DMS153 treated with DMSO at 0.1 percent for 48 hours (cell line): Measurements from ENCODE around the gene OTC.

Experiments
- DNase-seq: peaks from one replicate; lab custom pipeline; 2025; ENCODE audit not compliant: unreplicated experiment; lab: John Stamatoyannopoulos, UW

The OTC gene

GRCh38 chrX:38357747-38358673 lies 5.6 kb downstream of the OTC start:
- DNase-seq = no peak

GRCh38 chrX:38363046-38363445 lies 10.6 kb downstream of the OTC start:
- DNase-seq = no peak

DNA sequence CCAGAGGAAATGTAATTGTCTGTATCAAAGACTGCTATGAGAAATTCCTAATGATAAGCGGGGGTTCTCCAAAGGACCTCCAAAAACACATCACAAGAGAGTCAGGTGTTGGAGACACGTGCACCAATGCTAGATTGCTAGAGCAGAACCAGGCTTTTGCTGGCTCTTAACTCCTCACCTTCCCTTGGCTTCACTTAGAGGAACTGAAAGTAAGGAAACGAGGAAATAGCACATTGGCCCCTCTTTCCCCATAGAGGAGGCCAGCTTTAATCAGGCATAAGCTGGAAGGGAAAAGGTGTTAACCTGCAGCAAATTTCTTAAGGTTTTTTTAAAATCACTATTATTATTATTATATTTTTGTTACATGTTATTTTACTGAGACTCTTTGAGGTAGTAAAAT lies 13.6 kb downstream of the OTC start:
- DNase-seq = no peak

GRCh38 chrX:38368774-38369173 lies 16.4 kb downstream of the OTC start:
- no peak for DNase-seq

DNA sequence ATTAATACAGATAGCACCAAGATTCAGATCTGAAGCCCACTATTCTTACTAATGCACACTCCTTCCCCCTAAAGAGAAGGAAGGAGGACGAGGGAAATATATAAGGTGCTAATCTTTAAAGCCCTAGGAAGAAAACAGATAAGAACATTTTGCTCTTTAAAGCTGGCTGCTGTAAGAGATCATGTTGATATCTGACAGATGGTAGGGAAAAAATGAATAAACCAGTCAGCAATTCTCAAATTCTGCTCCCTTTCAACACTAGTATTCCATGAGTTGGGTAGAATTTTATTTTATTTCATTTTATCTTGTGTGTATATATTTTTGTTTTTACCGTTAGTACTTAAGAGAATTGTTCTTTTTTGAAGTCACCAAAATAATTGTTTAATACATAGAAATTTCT lies 19.2 kb downstream of the OTC start:
- DNase-seq = no peak

DNA sequence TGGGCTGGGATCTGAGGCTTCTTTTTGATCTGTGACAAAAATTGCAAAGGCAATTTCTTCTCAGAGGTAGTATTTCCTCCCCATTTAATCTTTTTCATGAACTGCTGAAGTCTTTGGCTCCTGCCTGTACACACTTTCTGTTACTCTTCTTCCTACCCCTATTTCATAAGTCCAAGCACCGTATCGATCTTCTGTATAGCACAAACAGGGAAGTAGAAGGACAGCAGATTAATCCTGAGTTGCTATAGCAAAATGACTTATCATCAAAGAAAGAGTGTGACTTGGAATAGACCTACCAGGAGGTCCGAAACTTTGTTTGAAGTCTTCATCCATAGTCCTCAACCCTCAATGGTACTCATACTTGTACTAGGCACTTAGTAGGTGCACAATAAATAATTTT lies 22.0 kb downstream of the OTC start:
- no peak for DNase-seq

DNA sequence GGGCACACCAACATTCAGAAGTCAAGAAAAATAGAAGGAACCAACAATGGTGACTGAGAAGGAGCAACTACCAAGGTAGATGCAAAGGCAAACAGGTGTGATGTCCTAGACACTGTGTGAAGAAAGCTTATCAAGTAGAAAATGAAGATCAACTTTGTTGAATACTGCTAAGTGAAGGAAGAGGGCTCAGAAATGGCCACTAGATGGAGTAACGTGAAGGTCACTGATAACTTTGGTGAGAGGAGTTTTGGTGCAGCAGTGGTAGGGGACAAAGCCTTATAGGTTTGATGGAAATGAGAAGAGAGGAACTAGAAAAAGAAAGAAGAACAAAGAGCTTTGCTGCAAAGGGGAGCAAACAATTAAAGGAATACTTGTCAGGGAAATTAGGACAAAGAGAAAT lies 23.5 kb downstream of the OTC start:
- DNase-seq = no peak

DNA sequence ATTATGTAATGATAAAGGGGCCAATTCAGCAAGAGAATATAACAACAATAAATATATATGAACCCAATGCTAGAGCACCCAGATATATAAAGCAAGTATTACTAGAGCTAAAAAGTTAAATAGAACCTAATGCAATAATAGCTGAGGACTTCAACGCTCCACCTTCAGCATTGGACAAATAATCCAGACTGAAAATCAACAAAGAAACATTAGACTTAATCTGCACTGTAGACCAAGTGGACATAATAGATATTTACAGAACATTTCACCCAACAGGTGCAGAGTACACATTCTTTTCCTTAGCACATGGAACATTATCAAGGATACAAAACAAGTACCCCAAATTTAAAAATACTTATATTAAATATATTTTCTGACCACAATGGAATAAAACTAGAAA lies 24.3 kb downstream of the OTC start:
- no peak for DNase-seq

DNA sequence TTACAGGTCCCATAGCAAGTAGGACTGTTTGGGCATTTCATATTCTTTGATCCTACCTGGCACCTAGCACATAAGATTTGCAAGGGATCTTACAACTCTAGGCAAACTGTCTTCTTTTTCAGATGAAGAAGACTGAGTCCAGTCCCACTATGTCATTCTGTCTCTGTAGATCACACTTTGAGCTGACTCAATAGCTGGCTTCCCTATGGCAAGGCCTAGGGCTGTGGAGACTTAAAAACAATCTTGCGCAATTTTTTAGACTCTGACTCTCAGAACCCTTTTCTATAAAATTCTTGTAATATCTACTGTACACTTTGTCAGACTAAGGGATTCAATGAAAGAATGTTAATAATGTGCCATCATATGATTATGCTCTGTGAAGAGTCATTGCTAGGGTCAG lies 26.7 kb downstream of the OTC start:
- DNase-seq = no peak

GRCh38 chrX:38382663-38383062 lies 30.3 kb downstream of the OTC start:
- DNase-seq = no peak

GRCh38 chrX:38400389-38400910 lies 48.0 kb downstream of the OTC start:
- no peak for DNase-seq

GRCh38 chrX:38402118-38402517 lies 49.7 kb downstream of the OTC start:
- no peak for DNase-seq

DNA sequence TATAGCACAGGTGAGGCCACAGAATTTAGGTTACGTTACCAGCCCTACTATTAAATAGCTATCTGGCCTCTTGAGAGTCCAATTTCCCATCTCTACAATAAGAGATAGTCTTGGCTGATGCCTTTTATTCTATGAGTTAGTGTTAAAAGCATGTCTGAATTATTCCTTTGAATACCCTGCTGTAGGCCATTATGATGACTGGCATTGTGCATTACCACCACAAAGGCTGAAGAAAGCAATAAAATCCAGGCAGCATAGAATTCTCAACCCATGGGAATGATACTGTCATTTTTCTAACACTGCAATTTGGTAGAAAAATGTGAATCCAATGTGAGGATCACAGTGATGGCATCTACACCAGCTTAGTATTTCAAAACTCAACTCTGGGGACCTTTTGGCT lies 51.4 kb downstream of the OTC start:
- DNase-seq = no peak

- DNase-seq = no peak
Measured at GRCh38 chrX:38407126-38407525, 54.7 kb downstream of the OTC start.

GRCh38 chrX:38409289-38409688 lies 56.9 kb downstream of the OTC start:
- no peak for DNase-seq

GRCh38 chrX:38426785-38427184 lies 74.4 kb downstream of the OTC start:
- DNase-seq = no peak

- no peak for DNase-seq
Measured at GRCh38 chrX:38431525-38431924, 79.1 kb downstream of the OTC start.

DNA sequence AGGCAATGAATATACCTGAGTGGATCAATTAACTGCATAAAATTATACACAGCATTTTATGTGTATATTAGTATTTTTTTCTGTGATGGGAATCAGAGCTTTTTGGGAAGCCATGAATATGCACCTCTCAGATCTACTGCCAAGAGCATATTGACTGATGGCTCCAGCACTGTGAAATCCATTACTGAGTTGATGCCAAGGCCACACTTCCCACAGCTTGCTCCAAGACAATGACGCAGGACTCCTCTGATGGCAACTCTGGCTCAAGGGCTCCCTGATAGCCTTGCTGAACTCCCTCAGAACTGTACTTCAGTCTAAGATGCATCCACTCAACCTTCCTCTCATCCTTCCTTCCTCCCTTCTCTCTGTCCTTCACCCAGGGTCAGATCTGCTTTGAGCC lies 82.7 kb downstream of the OTC start:
- DNase-seq = no peak

DNA sequence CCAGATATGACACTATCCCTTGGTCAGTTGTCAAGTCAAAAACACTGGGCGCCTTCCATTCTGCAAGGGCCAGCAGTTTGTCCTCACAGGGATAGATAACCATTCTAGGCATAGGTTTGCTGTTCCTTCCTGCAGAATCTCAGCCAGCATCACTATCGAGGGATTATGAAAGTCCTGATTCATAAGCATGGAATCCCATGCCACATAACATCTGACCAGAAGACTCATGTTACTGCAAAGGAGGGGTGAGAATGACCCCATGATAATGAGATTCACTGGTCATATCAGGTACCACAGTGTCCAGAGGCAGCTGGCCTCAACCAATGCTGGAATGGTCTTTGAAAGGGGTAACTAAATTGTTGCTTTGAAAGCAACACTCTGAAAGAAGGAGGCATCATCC lies 84.7 kb downstream of the OTC start:
- DNase-seq = no peak

DNA sequence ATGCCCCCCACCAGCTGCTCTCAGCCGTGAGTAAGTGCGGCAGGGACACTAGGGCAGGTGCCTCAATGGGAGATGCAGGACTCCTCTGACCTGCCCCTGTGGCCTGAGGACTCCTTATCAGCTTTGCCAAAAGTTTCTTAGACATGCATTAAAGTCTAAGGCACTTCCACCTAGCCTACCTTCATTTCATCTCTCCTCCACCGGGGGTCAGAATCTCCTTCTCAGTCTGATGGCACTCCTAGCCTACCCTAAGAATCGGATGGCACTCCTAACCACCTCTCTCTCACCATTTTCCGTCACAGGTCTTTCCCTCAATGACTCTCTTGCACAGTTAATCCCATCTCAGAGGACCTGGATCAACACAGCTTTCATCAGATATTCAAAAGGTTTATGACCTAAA lies 85.9 kb downstream of the OTC start:
- DNase-seq = no peak

DNA sequence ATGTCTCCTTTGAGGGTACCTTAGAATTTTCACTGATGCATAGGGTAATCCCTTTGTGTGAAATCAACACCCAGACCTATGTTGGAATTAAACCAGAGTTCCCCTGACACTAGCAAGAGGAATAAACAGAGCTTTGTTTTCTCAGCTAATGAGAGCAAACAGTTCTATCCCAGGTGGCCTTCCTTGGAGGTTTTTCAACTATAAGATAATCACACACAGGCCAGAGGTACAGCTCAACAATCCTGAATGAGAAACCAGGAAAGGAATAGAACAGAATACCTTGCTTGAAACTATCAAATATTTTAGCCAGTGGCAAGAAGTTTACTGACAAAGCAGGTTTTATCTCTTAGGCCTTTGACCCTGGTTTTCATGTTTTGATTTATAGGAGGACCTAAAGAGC lies 100.2 kb downstream of the OTC start:
- no peak for DNase-seq

GRCh38 chrX:38458071-38458470 lies 105.7 kb downstream of the OTC start:
- DNase-seq = no peak

- no peak for DNase-seq
Measured at GRCh38 chrX:38462257-38462656, 109.9 kb downstream of the OTC start.
